Astrocyte (in vitro differentiated cells and primary cell): ENCODE measurements around the gene SLC44A5. TPM values are rescaled to one million over a fixed set of nuclear protein-coding genes. Genes with fewer than 3 reads are reported as not detected.

Source experiments
- DNase-seq: peaks from one replicate; pipeline ENCODE4 v3.0.0-alpha.2; 2010; ENCODE audit warnings: low read depth
- FAIRE-seq: peaks from 2 replicates; lab custom pipeline; 2011; peaks lifted over from hg19 to GRCh38; lab: Jason Lieb, UNC
- H2AFZ ChIP-seq: 2 replicates; pipeline ENCODE4 v1.6.0; 2012; ENCODE audit warnings: low read depth, low read length, inconsistent platforms
- H3K27ac ChIP-seq: 2 replicates; pipeline ENCODE4 v1.5.1; 2011; ENCODE audit warnings: low read depth, low read length, inconsistent platforms
- H3K27me3 ChIP-seq: 2 replicates; pipeline ENCODE4 v1.6.0; 2011; ENCODE audit warnings: low read length, inconsistent platforms; ENCODE audit not compliant: insufficient read depth
- H3K36me3 ChIP-seq: 2 replicates; pipeline ENCODE4 v1.5.1; 2011; ENCODE audit warnings: low read length, inconsistent platforms; ENCODE audit not compliant: insufficient read depth
- H3K4me1 ChIP-seq: 2 replicates; pipeline ENCODE4 v1.5.1; 2011; ENCODE audit warnings: low read length, inconsistent platforms; ENCODE audit not compliant: insufficient read depth
- H3K4me2 ChIP-seq: 2 replicates; pipeline ENCODE4 v1.6.0; 2012; ENCODE audit warnings: low read length, inconsistent platforms
- H3K4me3 ChIP-seq: 2 replicates; pipeline ENCODE4 v1.5.1; 2011; ENCODE audit warnings: low read depth, mild to moderate bottlenecking, low read length, inconsistent platforms; ENCODE audit not compliant: insufficient read depth
- H3K79me2 ChIP-seq: 2 replicates; pipeline ENCODE4 v1.6.0; 2012; ENCODE audit warnings: mild to moderate bottlenecking, low read length, inconsistent platforms; ENCODE audit not compliant: insufficient read depth
- H3K9ac ChIP-seq: 2 replicates; pipeline ENCODE4 v1.6.0; 2012; ENCODE audit warnings: mild to moderate bottlenecking, low read length, inconsistent platforms
- H3K9me3 ChIP-seq: 2 replicates; pipeline ENCODE4 v1.5.1; 2012; ENCODE audit warnings: low read depth, mild to moderate bottlenecking, low read length, inconsistent platforms; ENCODE audit not compliant: insufficient read depth
- H4K20me1 ChIP-seq: 2 replicates; pipeline ENCODE4 v1.6.0; 2012; ENCODE audit warnings: low read length, inconsistent platforms; ENCODE audit not compliant: insufficient read depth
- H3K27ac Mint-ChIP-seq: one replicate; pipeline ENCODE4 v1.8.0; 2021; ENCODE audit warnings: mild to moderate bottlenecking, mixed read lengths; ENCODE audit not compliant: unreplicated experiment
- H3K27me3 Mint-ChIP-seq: one replicate; pipeline ENCODE4 v1.8.0; 2021; ENCODE audit warnings: low read depth, mixed read lengths; ENCODE audit not compliant: unreplicated experiment
- H3K36me3 Mint-ChIP-seq: one replicate; pipeline ENCODE4 v1.8.0; 2021; ENCODE audit warnings: low read depth, mixed read lengths; ENCODE audit not compliant: unreplicated experiment
- H3K4me1 Mint-ChIP-seq: one replicate; pipeline ENCODE4 v1.8.0; 2021; ENCODE audit warnings: low read depth, mixed read lengths; ENCODE audit not compliant: unreplicated experiment
- H3K4me3 Mint-ChIP-seq: one replicate; pipeline ENCODE4 v1.8.0; 2021; ENCODE audit warnings: mild to moderate bottlenecking, moderate library complexity, mixed read lengths; ENCODE audit not compliant: unreplicated experiment
- H3K9me3 Mint-ChIP-seq: one replicate; pipeline ENCODE4 v1.8.0; 2021; ENCODE audit warnings: mild to moderate bottlenecking, mixed read lengths; ENCODE audit not compliant: unreplicated experiment
- EZH2 ChIP-seq: IDR thresholded peaks from 2 replicates; pipeline ENCODE4 v1.6.1; 2012; ENCODE audit warnings: mild to moderate bottlenecking, low read length, inconsistent platforms; ENCODE audit not compliant: insufficient read depth
- total RNA-seq: library from RNA; stranded (reverse); gene quantifications from 2 replicates; pipeline ENCODE4 v1.2.1, GENCODE V29; 2021
- TF ChIP-seq, protein P1 (sequence below): IDR thresholded peaks from 2 replicates; pipeline ENCODE4 v1.5.1; 2011; ENCODE audit warnings: low read depth, mild to moderate bottlenecking, inconsistent platforms, low read length, moderate library complexity; ENCODE audit not compliant: insufficient read depth

SLC44A5 gene
- total RNA-seq, 1 donor from 2014 or later = 2.2 TPM

- Histone ChIP-seq H3K4me3 (no peak overlapping the region), H3K36me3 (no peaks in the 10 kb centered on the region), H3K27me3 (no peaks in the 10 kb centered on the region), H3K79me2 (no peaks in the 10 kb centered on the region), H4K20me1 (no peaks in the 10 kb centered on the region), H3K4me2 (no peak overlapping the region), H3K27ac (no peak overlapping the region), H3K4me1 (no peaks in the 10 kb centered on the region), H2AFZ (no peak overlapping the region), H3K9me3 (no peaks in the 10 kb centered on the region), H3K9ac (no peak overlapping the region)
- no peak for FAIRE-seq
- no peak for TF ChIP-seq EZH2
- TF ChIP-seq, protein P1, sequence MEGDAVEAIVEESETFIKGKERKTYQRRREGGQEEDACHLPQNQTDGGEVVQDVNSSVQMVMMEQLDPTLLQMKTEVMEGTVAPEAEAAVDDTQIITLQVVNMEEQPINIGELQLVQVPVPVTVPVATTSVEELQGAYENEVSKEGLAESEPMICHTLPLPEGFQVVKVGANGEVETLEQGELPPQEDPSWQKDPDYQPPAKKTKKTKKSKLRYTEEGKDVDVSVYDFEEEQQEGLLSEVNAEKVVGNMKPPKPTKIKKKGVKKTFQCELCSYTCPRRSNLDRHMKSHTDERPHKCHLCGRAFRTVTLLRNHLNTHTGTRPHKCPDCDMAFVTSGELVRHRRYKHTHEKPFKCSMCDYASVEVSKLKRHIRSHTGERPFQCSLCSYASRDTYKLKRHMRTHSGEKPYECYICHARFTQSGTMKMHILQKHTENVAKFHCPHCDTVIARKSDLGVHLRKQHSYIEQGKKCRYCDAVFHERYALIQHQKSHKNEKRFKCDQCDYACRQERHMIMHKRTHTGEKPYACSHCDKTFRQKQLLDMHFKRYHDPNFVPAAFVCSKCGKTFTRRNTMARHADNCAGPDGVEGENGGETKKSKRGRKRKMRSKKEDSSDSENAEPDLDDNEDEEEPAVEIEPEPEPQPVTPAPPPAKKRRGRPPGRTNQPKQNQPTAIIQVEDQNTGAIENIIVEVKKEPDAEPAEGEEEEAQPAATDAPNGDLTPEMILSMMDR = no peak
- no peak overlapping the region for H3K27ac Mint-ChIP-seq
- H3K36me3 Mint-ChIP-seq = no peaks in the 10 kb centered on the region
- no peaks in the 10 kb centered on the region for H3K27me3 Mint-ChIP-seq
- H3K4me1 Mint-ChIP-seq = no peaks in the 10 kb centered on the region
- H3K9me3 Mint-ChIP-seq = no peaks in the 10 kb centered on the region
- DNase-seq = no peak
- H3K4me3 Mint-ChIP-seq = no peak overlapping the region
Measured at GRCh38 chr1:75559136-75559535, 51.8 kb downstream of the SLC44A5 start.

GRCh38 chr1:75554870-75555269 lies 56.0 kb downstream of the SLC44A5 start:
- Histone ChIP-seq H4K20me1 (no peaks in the 10 kb centered on the region), H3K4me2 (no peak overlapping the region), H3K36me3 (no peaks in the 10 kb centered on the region), H3K27me3 (no peaks in the 10 kb centered on the region), H3K9ac (no peak overlapping the region), H3K79me2 (no peaks in the 10 kb centered on the region), H3K9me3 (no peaks in the 10 kb centered on the region), H3K27ac (no peak overlapping the region), H2AFZ (no peak overlapping the region), H3K4me1 (no peaks in the 10 kb centered on the region), H3K4me3 (no peak overlapping the region)
- no peak for FAIRE-seq
- Mint-ChIP-seq H3K27ac (no peak overlapping the region), H3K27me3 (no peaks in the 10 kb centered on the region), H3K4me1 (no peaks in the 10 kb centered on the region), H3K36me3 (no peaks in the 10 kb centered on the region), H3K4me3 (no peak overlapping the region), H3K9me3 (no peaks in the 10 kb centered on the region)
- no peak for DNase-seq
- no peak for TF ChIP-seq EZH2
- TF ChIP-seq, protein P1 = no peak

- Mint-ChIP-seq H3K4me3 (no peak overlapping the region), H3K9me3 (no peaks in the 10 kb centered on the region), H3K27me3 (no peaks in the 10 kb centered on the region), H3K4me1 (no peaks in the 10 kb centered on the region), H3K36me3 (no peaks in the 10 kb centered on the region), H3K27ac (no peak overlapping the region)
- TF ChIP-seq EZH2 = no peak
- TF ChIP-seq, protein P1 = no peak
- no peak overlapping the region for H3K9ac ChIP-seq
- no peaks in the 10 kb centered on the region for H3K36me3 ChIP-seq
- H3K9me3 ChIP-seq = no peaks in the 10 kb centered on the region
- H3K27ac ChIP-seq = no peak overlapping the region
- FAIRE-seq (no peak), DNase-seq (no peak)
- no peak overlapping the region for H3K4me3 ChIP-seq
- H3K79me2 ChIP-seq = no peaks in the 10 kb centered on the region
- no peaks in the 10 kb centered on the region for H3K4me1 ChIP-seq
- H3K4me2 ChIP-seq = no peak overlapping the region
- no peaks in the 10 kb centered on the region for H3K27me3 ChIP-seq
- H2AFZ ChIP-seq = no peak overlapping the region
- no peaks in the 10 kb centered on the region for H4K20me1 ChIP-seq
Measured at GRCh38 chr1:75554181-75554580, 56.7 kb downstream of the SLC44A5 start.
